Coronary artery (tissue), 2 donors: Measurements from ENCODE around the gene GDAP1L1.
"Not testable (repeated sequence)": the region's sequence is repeated elsewhere in the genome, so short reads cannot be mapped to it uniquely, and the experiment has no call there.

Experiments used
- DNase-seq: peaks from one replicate; pipeline ENCODE4 v3.0.0-alpha.2; 2017; ENCODE audit warnings: low spot score
- H3K27ac ChIP-seq, 2 donors: fragments of 200-600 bp; sonication (generic); one replicate each; pipeline ENCODE4 v1.5.1; 2016 to 2019
- H3K4me3 ChIP-seq: fragments of 200-600 bp; sonication (generic); 2 replicates; pipeline ENCODE4 v1.5.1; 2016; ENCODE audit warnings: mild to moderate bottlenecking, moderate library complexity
- TF ChIP-seq, protein P1 (sequence below): fragments of 200-600 bp; sonication (generic); IDR thresholded peaks from one replicate; pipeline ENCODE4 v1.5.1; 2019; ENCODE audit warnings: antibody characterized with exemption

GDAP1L1 gene

GRCh38 chr20:44314870-44315269, 67.8 kb downstream of the GDAP1L1 start:
- no peak overlapping the region for H3K27ac ChIP-seq
- TF ChIP-seq, protein P1, sequence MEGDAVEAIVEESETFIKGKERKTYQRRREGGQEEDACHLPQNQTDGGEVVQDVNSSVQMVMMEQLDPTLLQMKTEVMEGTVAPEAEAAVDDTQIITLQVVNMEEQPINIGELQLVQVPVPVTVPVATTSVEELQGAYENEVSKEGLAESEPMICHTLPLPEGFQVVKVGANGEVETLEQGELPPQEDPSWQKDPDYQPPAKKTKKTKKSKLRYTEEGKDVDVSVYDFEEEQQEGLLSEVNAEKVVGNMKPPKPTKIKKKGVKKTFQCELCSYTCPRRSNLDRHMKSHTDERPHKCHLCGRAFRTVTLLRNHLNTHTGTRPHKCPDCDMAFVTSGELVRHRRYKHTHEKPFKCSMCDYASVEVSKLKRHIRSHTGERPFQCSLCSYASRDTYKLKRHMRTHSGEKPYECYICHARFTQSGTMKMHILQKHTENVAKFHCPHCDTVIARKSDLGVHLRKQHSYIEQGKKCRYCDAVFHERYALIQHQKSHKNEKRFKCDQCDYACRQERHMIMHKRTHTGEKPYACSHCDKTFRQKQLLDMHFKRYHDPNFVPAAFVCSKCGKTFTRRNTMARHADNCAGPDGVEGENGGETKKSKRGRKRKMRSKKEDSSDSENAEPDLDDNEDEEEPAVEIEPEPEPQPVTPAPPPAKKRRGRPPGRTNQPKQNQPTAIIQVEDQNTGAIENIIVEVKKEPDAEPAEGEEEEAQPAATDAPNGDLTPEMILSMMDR, result no peak
- DNase-seq, result no peak
- H3K4me3 ChIP-seq, result no peak overlapping the region

- Histone ChIP-seq H3K27ac (no peak overlapping the region), H3K4me3 (no peak overlapping the region)
- TF ChIP-seq, protein P1, result no peak
- DNase-seq, result no peak
Observed at GRCh38 chr20:44319839-44320422, 72.8 kb downstream of the GDAP1L1 start.

DNA sequence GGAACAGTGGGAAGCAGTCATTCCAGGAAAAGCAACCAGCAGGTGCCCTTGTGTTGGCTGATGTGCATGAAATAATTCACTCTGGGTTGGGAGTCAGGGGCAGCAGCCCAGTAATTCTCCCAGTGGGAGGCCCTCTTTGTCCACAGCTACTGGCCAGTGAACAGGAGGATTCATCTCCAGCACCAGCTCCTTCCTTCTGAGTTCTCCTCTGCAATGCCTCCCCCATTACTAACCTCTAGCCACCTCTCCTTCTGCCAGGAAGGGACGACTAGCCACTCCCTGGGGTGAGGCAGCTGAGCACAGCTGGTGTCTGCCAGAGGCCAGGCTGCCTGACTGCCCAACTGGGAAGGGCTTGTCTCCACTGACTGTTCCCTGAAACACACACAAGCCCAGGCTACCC, 77.2 kb downstream of the GDAP1L1 start:
- Histone ChIP-seq H3K27ac (no peak overlapping the region), H3K4me3 (no peak overlapping the region)
- no peak for DNase-seq
- TF ChIP-seq, protein P1, result no peak

DNA sequence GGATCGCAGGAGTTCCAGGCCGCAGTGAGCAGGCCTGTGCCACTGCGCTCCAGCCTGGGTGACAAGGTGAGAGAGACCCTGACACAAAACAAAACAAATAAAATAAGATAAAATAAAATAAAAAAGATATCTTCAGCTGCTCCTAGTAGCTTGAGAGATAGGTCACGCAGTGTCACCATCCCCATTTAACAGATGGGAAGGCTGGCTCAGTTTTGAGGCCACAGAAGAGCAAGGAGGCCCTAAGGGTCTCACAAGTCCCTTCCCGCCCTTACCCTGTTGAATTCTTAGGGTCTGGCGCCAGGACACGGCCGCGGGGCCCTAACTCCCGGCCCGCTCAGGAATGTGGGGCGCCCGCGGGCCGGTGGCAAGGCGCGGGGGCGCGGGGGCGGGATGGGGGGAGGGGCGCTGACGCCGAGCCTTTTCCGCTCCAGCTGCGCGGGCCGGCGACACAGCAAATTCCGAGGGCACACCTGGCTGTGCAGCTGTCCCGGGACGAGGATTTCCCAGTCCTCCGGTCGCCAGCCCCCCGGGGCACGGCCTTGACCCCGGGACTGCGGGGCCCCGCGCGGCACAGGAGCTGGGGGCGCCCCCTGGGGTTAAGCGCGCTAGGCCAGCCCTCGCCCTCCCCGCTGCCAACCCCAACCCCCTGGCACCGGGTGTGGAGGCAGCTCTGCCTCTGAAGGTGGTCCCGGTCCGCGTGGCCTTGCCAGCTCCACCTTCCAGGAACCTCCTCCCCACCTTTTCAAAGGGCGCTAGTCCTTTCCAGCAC, 79.5 kb downstream of the GDAP1L1 start:
- H3K27ac ChIP-seq, result no peak overlapping the region
- no peak for DNase-seq
- TF ChIP-seq, protein P1, result no peak
- peak overlapping the region; percentile 61 for H3K4me3 ChIP-seq

DNA sequence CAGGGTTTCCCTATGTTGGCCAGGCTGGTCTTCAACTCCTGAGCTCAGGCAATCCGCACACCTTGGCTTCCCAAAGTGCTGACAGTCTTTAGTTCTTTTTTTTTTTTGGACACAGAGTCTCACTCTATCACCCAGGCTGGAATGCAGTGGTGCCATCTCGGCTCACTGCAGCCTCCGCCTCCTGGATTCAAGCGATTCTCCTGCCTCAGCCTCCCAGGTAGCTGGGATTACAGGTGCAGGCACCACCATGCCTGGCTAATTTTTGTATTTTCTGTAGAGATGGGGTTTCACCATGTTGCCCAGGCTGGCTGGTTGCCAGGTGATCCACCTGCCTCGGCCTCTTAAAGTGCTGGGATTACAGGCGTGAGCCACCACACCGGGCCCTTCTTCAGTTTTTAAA, 80.6 kb downstream of the GDAP1L1 start:
- not testable (repeated sequence) for DNase-seq, H3K27ac ChIP-seq, H3K4me3 ChIP-seq

GRCh38 chr20:44328428-44328827, 81.3 kb downstream of the GDAP1L1 start:
- no peak overlapping the region for H3K4me3 ChIP-seq
- TF ChIP-seq, protein P1, result no peak
- no peak for DNase-seq
- no peak overlapping the region for H3K27ac ChIP-seq
